Cardiac fibroblast (primary cell): ENCODE measurements around the gene OXSR1.

ENCODE experiments used
- DNase-seq, 2 donors: peaks; one replicate each; pipeline versions ENCODE4 v3.0.0 to v3.0.0-alpha.2; 2010; ENCODE audit warnings: low read depth in 2 of 2
- H3K4me3 ChIP-seq, 2 donors: replicated peaks in 1 of 2; 1 replicate in 1 of 2; 2 replicates in 1 of 2; pipeline ENCODE4 v1.5.1; 2011; ENCODE audit warnings: low read depth in 2 of 2, low read length in 2 of 2, mild to moderate bottlenecking in 2 of 2, moderate library complexity in 1 of 2
- CTCF ChIP-seq: IDR thresholded peaks from one replicate; pipeline ENCODE4 v1.5.1; 2011; ENCODE audit warnings: low read depth, mild to moderate bottlenecking, low read length, inconsistent platforms

Gene OXSR1

GRCh38 chr3:38122712-38123290 is 42.5 kb upstream of the OXSR1 start:
- DNase-seq, result no peak
- TF ChIP-seq CTCF, result no peak
- no peak overlapping the region for H3K4me3 ChIP-seq

GRCh38 chr3:38124324-38125122 is 40.8 kb upstream of the OXSR1 start:
- no peak for DNase-seq
- no peak for TF ChIP-seq CTCF
- no peak overlapping the region for H3K4me3 ChIP-seq

GRCh38 chr3:38125305-38126120 is 39.8 kb upstream of the OXSR1 start:
- H3K4me3 ChIP-seq, result no peak overlapping the region
- no peak for TF ChIP-seq CTCF
- DNase-seq, result no peak

GRCh38 chr3:38126121-38126892 is 39.0 kb upstream of the OXSR1 start:
- DNase-seq, result no peak
- no peak for TF ChIP-seq CTCF
- no peak overlapping the region for H3K4me3 ChIP-seq

- TF ChIP-seq CTCF, result no peak
- no peak for DNase-seq
- H3K4me3 ChIP-seq, result no peak overlapping the region
Measured at GRCh38 chr3:38127611-38128302, 37.6 kb upstream of the OXSR1 start.

GRCh38 chr3:38128303-38128655 is 37.1 kb upstream of the OXSR1 start:
- TF ChIP-seq CTCF, result no peak
- DNase-seq, result no peak
- H3K4me3 ChIP-seq, result no peak overlapping the region
